MV-4-11 (cell line): ENCODE measurements around the gene REPS2.

Experiments
- DNase-seq: peaks from one replicate; lab custom pipeline; 2025; lab: John Stamatoyannopoulos, UW

REPS2 gene

DNA sequence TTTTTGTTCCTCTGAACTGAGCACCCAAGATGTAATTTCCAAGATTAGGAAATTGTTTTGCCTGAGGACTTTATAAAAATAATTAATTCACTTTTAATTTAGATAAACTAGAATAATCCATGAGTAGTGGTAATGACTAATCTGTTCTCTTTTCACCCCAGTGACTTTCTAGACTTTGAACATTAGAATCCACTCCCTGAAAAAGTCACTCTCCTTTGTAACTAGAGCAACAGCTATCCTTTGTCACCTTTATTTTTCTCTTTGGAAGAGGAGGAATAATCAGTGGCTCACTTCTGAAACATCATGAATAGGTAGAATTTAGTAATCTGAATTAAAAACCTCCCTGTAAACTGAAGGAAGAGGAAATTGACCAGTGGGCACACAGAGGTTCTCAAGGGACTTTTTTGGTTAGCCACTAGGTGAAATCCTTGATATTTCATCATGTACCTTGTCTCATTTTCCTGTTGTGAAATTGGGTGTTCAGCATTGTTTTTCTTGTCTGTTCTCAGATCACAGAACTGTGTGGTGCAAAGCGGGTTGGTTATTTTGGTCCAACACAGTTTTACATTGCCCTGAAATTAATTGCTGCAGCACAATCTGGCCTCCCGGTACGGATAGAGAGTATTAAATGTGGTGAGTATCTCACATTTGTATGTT lies 59.4 kb downstream of the REPS2 start:
- peak; percentile 23 for DNase-seq

- DNase-seq: no peak
These were observed 60.8 kb downstream of the REPS2 start for GRCh38 chrX:17007134-17007768.

DNA sequence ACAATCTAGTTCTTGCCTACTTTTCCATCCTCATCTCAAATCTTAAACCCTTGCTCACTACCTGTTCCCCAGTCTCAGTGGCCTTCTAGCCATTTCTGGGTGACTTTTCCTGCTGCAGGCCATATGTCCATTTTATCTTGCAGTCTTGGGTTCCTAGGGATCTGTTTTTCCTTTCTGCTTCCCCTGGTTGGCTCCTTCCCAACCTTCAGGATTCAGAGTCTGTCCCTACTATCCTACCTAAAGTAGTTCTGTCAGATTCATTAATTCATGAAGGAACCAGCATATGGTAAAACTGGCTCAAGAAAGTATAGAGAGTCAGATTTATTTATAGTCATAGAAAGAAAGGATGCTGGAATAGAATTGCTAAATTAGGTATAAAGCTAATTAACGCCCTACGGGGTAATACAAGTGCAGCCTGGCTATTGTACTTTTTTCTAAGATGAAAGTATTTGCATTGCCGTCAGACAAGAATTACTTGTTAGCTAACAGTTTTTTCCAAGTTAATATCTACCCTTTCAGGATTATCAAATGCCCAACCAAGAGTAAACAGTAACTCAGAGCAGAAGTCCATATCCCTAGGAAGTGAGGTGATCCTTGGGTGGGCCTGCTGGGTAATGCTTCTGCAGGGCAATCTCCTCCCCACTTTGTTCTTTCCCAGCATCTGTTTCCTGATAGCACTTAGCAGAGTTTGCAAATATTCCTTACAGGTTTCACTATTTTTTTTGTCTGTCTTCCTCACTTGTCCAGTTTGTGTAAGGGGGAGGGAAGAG lies 63.6 kb downstream of the REPS2 start:
- DNase-seq: no peak

DNA sequence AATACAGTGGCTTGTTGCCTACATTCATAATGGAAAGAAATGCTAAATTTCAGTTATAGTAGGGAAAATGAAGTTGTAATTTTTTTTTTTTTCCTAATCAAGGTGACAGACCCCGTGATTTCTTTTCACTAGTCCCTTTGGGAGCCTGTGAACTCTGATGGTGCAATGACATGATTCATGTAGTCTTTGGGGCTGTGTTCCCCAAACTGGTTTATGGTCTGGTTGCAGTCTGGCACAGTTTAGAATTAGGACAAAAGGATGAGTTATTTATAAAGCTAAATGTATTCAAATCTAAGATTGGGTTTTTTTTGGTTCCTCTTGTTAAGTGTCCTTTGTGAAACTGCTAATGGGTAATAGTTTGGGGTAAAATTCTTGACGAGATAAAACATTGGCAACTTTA lies 66.0 kb downstream of the REPS2 start:
- no peak for DNase-seq

DNA sequence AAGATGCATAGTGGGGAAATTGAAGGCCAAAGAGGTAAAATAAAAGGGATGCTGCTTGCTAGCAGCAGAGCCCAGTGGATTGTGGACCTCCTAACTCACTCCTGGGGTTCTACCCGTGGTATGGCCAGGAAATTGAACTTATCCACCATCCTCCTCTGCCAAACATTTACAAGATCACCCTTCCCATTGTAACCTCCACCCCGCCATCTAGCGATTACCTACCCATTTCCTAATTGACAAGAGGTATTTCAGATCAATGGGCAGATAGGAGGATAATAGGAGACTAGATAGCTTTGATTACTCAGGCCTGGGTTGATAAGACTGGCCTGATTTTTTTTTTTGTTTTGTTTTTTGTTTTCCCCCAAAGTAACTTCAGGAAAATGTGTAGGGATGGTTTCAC lies 67.8 kb downstream of the REPS2 start:
- no peak for DNase-seq

DNA sequence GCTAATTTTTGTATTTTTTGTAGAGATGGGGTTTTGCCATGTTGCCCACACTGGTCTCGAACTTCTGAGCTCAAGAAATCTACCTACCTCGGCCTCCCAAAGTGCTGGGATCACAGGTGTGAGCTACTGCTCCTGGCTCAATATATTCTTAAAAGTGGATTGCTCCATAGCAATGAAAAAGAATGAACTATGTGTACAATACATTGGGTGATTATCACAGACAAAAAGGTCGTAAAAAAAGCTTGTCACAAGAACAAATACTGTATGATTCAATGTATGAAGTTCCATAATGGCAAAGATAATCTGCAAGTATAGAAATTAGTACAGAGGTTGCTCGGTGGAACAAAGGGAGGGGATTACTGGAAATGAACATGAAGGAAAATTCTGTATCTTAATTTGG lies 70.7 kb downstream of the REPS2 start:
- no peak for DNase-seq

- no peak for DNase-seq
These were observed 73.9 kb downstream of the REPS2 start for GRCh38 chrX:17020356-17020755.

DNA sequence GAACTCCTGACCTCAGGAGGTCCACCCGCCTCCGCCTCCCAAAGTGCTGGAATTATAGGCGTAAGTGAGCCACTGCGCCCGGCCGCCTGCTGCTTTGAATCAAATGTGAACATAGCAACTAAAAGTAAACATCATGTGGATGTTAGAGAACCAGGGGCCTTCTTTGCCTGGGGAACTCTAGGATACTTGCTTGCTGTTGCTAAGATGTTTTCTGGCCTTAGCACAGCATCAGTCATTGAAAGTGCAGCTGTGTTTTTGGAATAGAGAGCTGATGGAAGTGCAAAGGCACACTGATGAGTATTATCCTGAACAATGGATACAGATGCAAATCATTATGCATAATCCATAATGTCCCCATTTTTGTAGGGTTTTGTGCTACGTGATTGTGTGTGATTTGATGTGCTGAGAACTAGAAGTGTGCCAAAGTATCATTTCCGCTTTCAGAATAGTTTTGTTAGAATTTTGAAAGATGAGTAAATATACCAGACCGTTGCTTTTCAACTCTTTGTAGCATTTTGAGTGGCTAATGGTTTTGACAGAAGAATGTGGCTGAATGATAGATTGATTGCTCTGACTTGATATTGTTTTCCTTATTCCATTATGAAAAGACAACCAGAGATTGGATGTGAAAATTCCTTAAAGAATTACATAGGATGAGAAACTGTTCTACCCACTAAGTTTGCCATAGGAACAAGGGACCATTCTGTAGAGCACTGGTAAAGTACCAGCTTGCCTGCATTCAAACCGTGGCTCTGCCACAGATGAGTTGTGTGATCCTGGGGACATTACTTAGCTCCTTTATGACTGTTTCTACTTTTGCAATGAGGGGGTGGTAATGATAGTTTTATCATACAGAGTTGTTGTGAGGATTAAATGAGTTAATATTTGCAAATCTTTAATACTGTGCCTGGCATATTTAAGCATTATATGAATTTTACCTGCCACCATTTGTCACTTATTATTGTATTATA lies 74.7 kb downstream of the REPS2 start:
- peak; percentile 19 for DNase-seq

- DNase-seq: no peak
These were observed 75.6 kb downstream of the REPS2 start for GRCh38 chrX:17021851-17022604.

DNA sequence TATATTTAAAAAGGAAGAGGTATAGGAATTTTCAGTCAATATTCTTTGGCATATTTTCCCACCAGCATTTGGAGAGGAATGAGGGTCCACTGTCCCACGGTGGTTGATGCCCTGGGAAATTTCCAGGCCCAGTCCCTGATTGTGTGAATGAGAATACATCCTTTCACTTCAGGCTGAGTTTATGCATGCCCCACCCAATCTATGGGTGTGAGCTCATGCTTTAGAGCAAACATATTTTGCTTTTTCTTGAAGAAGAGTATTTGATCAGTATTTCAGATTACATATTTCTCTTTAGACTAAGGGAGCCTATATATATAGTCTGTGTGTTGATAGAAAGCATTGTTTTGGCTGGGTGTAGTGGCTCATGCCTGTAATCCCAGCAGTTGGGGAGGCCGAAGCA lies 77.2 kb downstream of the REPS2 start:
- no peak for DNase-seq

DNA sequence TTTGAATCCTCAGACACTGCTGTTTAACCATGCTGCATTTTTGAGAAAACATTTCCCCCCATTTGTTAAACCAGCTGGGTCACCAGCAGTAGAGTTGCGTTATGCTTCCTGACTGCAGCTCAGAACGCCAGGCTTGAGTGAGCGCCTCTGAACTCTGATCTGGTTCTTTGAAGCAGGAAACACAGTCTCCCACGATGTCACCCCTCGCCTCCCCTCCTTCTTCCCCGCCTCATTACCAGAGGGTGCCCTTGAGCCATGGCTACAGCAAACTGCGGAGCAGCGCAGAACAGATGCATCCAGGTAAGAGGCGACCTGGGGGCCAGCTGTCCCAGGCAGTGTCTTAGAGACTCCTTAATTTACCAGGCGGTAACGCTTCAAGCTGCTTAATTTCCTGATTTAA lies 78.4 kb downstream of the REPS2 start:
- no peak for DNase-seq

GRCh38 chrX:17025621-17026302 lies 79.3 kb downstream of the REPS2 start:
- no peak for DNase-seq

GRCh38 chrX:17027931-17028330 lies 81.5 kb downstream of the REPS2 start:
- no peak for DNase-seq

GRCh38 chrX:17028356-17028755 lies 81.9 kb downstream of the REPS2 start:
- no peak for DNase-seq

DNA sequence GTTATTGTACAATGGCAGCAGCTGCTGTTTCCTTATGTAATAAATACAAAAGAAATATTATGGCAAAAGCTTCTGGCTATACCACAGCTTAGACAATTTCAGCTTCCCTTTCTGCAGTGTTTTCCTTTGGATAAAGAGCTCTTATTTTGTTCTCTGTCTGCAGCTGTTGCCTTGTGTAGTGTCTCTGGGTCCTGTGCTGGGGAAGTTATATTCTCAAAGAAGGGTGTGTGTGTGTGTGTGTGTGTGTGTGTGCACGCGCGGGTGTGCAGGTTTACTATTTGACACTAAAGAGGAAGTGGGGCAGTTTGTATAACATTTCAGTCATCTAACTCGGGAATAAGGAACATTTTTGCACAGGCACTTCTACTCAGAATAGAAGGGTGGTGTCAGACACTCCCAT lies 83.6 kb downstream of the REPS2 start:
- peak; percentile 71 for DNase-seq

DNA sequence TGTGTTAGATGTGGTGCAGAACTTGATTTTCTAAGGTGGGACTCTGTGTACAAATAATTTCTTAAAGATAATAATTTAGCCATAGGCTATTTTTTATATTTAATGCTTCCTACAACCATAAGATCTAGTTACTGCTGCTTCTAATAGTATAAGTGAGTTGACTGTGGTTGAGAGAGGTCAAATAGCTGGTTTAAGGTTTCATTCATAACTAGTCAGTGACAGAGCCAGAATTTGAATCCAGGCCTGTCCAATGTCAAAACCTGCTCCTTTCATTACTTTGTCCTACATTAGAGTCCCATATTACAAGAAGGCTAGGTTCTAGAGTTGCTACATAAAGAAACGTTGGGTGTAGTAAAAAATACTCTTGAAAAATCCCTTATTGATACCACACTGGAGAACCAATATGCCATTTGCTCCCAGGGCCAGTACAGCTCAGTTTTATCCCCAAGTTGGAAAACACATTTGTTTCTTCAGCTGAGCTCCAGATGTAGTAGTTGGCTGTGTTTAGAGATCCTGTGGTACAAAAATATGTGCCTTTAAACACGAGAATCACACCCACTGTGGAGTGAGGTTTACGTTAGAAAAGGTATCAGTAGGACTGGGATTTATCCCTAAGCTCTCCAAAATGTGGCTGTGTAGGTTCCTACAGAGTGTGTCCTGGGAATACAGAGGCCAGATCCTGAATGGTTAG lies 84.3 kb downstream of the REPS2 start:
- DNase-seq: no peak

GRCh38 chrX:17031827-17032226 lies 85.4 kb downstream of the REPS2 start:
- no peak for DNase-seq

DNA sequence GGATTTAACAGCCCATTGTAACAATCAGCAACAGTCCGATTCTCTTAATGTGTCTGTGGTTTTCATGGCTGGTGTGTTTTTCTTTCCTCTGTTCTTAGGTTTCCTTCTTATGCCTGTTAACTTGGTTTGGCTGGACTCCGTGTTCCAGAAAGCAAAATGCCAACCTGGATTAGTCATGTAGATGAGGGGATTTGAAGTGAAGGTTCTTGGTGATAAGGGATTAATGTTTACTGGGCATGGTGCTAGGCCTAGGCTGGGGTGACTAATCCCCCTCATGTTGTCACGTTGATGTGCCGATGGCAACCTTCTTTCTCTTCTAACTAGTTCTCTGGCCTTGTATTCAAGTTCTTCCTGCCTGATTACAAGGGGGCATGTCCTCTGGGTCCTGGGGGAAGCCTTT lies 85.9 kb downstream of the REPS2 start:
- DNase-seq: no peak

GRCh38 chrX:17033225-17033624 lies 86.8 kb downstream of the REPS2 start:
- DNase-seq: no peak

- no peak for DNase-seq
These were observed 88.7 kb downstream of the REPS2 start for GRCh38 chrX:17035111-17035510.
